HEK293T (cell line): ENCODE measurements around the gene ANKRD33B.

Source experiments
- HDGF ChIP-seq: fragments of 450-650 bp; IDR thresholded peaks from 2 replicates; pipeline ENCODE4 v1.6.1; 2017; ENCODE audit warnings: antibody characterized with exemption, borderline replicate concordance
- NFRKB ChIP-seq: fragments of 450-650 bp; IDR thresholded peaks from 2 replicates; pipeline ENCODE4 v1.6.1; 2016; ENCODE audit warnings: mild to moderate bottlenecking, moderate library complexity
- SP1 ChIP-seq: fragments of 450-650 bp; IDR thresholded peaks from 2 replicates; pipeline ENCODE4 v1.6.1; 2017
- ZNF384 ChIP-seq: fragments of 450-650 bp; IDR thresholded peaks from 2 replicates; pipeline ENCODE4 v1.6.1; 2016

- TF ChIP-seq NFRKB = no peak
- TF ChIP-seq ZNF384 = no peak
- TF ChIP-seq HDGF = no peak
- TF ChIP-seq SP1 = no peak
Observed at GRCh38 chr5:10556893-10557746, 6.8 kb upstream of the ANKRD33B start.
